KMS-11 (cell line): ENCODE results near the gene MUTYH.

Experiments
- H2AFZ ChIP-seq: fragments of 200-600 bp; sonication (generic); 2 replicates; pipeline ENCODE4 v1.6.1; 2016; ENCODE audit warnings: antibody characterized with exemption, mixed run types, low read depth
- H3K27ac ChIP-seq: fragments of 200-600 bp; sonication (generic); 2 replicates; pipeline ENCODE4 v1.6.1; 2016; ENCODE audit warnings: mild to moderate bottlenecking, mixed run types
- H3K27me3 ChIP-seq: fragments of 200-600 bp; sonication (generic); 2 replicates; pipeline ENCODE4 v1.6.1; 2017; ENCODE audit warnings: mild to moderate bottlenecking, low read depth, mixed run types, moderate library complexity; ENCODE audit not compliant: insufficient read depth
- H3K36me3 ChIP-seq: fragments of 200-600 bp; sonication (generic); 2 replicates; pipeline ENCODE4 v1.6.1; 2017; ENCODE audit warnings: mild to moderate bottlenecking, mixed run types; ENCODE audit not compliant: insufficient read depth
- H3K4me1 ChIP-seq: fragments of 200-600 bp; sonication (generic); 2 replicates; pipeline ENCODE4 v1.6.1; 2016; ENCODE audit warnings: mild to moderate bottlenecking, low read depth, mixed run types; ENCODE audit not compliant: poor library complexity, severe bottlenecking
- H3K4me2 ChIP-seq: fragments of 200-600 bp; sonication (generic); 2 replicates; pipeline ENCODE4 v1.7.0; 2016; ENCODE audit warnings: mild to moderate bottlenecking, mixed run types
- H3K4me3 ChIP-seq: fragments of 200-600 bp; sonication (generic); IDR thresholded peaks from 2 replicates; pipeline ENCODE4 v1.6.1; 2017; ENCODE audit warnings: low read depth, low read length, mixed read lengths; ENCODE audit not compliant: insufficient read depth
- H3K79me2 ChIP-seq: fragments of 200-600 bp; sonication (generic); 2 replicates; pipeline ENCODE4 v1.6.1; 2016; ENCODE audit warnings: low read depth, mixed run types; ENCODE audit not compliant: insufficient read depth
- H3K9ac ChIP-seq: fragments of 200-600 bp; sonication (generic); 2 replicates; pipeline ENCODE4 v1.6.1; 2016; ENCODE audit warnings: mild to moderate bottlenecking, mixed run types
- H4K20me1 ChIP-seq: fragments of 200-600 bp; sonication (generic); 2 replicates; pipeline ENCODE4 v1.6.1; 2016; ENCODE audit warnings: mild to moderate bottlenecking, mixed run types; ENCODE audit not compliant: insufficient read depth
- TF ChIP-seq, protein P1 (sequence below): fragments of 200-600 bp; sonication (generic); conservative IDR thresholded peaks from 2 replicates; pipeline ENCODE4 v1.6.1; 2017; ENCODE audit warnings: low read depth, mild to moderate bottlenecking, antibody characterized with exemption, low read length, moderate library complexity, mixed read lengths

Gene MUTYH

DNA sequence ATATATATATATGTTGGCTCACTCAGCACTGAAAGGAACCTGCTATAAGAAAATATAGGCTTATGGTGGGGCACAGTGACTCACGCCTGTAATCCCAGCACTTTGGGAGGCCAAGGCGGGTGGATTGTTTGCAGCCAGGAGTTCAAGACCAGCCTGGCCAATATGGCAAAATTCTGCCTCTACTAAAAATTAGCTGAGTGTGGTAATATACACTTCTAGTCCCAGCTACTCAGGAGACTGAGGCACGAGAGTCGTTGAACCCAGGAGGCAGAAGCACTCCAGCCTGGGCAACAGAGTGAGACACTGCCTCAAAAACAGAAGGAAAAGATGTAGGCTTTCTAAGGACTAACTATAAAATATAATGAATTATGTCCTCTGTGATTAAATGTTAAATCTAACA, 14.6 kb upstream of the MUTYH start:
- TF ChIP-seq, protein P1, sequence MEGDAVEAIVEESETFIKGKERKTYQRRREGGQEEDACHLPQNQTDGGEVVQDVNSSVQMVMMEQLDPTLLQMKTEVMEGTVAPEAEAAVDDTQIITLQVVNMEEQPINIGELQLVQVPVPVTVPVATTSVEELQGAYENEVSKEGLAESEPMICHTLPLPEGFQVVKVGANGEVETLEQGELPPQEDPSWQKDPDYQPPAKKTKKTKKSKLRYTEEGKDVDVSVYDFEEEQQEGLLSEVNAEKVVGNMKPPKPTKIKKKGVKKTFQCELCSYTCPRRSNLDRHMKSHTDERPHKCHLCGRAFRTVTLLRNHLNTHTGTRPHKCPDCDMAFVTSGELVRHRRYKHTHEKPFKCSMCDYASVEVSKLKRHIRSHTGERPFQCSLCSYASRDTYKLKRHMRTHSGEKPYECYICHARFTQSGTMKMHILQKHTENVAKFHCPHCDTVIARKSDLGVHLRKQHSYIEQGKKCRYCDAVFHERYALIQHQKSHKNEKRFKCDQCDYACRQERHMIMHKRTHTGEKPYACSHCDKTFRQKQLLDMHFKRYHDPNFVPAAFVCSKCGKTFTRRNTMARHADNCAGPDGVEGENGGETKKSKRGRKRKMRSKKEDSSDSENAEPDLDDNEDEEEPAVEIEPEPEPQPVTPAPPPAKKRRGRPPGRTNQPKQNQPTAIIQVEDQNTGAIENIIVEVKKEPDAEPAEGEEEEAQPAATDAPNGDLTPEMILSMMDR, result no peak
- H3K4me2 ChIP-seq, result no peak overlapping the region
- H3K36me3 ChIP-seq, result no peaks in the 10 kb centered on the region
- H3K27ac ChIP-seq, result no peak overlapping the region
- no peaks in the 10 kb centered on the region for H3K79me2 ChIP-seq
- H2AFZ ChIP-seq, result no peak overlapping the region
- no peak overlapping the region for H3K4me3 ChIP-seq
- H3K27me3 ChIP-seq, result no peaks in the 10 kb centered on the region
- no peak overlapping the region for H3K9ac ChIP-seq
- peaks cover 5% of the 10 kb centered on the region for H3K4me1 ChIP-seq
- H4K20me1 ChIP-seq, result no peaks in the 10 kb centered on the region

DNA sequence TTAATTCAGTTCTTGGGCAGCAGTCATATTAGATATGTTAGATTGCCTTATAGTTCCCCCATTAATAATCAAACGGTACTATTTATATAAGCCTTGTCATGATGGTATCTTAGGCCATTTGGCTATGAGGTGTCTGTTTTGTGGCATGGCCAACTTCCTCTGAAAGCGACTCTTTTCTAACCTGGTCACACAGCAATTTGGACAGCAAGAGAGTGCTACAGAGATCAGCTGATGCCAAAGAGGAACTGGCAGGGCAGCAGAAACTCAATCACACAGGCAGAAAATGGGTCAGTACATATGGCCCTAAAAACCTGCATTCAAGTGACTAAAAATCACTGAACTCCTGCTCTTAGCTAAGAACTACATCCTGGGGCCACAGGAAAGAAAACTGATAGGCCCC, 13.4 kb upstream of the MUTYH start:
- H2AFZ ChIP-seq, result no peak overlapping the region
- no peaks in the 10 kb centered on the region for H3K36me3 ChIP-seq
- H3K4me2 ChIP-seq, result no peak overlapping the region
- TF ChIP-seq, protein P1, result no peak
- H3K27ac ChIP-seq, result no peak overlapping the region
- H4K20me1 ChIP-seq, result no peaks in the 10 kb centered on the region
- peaks cover 17% of the 10 kb centered on the region for H3K4me1 ChIP-seq
- no peaks in the 10 kb centered on the region for H3K79me2 ChIP-seq
- no peak overlapping the region for H3K9ac ChIP-seq
- H3K27me3 ChIP-seq, result no peaks in the 10 kb centered on the region
- no peak overlapping the region for H3K4me3 ChIP-seq

DNA sequence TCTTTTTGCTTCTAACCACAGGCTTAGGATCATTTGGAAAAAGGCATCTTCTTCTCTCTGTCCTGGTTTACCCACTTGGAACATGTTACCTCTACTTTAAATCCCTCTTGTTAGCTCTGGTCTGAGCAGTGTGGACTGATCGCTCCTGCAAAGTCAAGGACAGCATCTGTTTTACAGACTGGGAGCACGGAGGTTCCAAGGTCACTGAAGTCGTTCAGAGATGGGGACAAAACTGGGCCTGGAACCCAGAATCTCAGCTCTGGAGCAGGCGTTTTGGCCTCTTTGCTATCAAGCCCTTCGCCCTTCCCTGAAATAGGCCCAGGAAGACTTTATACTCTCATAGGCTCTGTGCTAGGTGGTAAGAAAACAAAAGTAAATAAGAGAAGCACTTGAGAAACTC, 11.3 kb upstream of the MUTYH start:
- Histone ChIP-seq H4K20me1 (no peaks in the 10 kb centered on the region), H3K27me3 (no peaks in the 10 kb centered on the region), H3K27ac (no peak overlapping the region), H3K9ac (no peak overlapping the region), H3K4me2 (no peak overlapping the region), H2AFZ (no peak overlapping the region), H3K4me3 (no peak overlapping the region), H3K79me2 (no peaks in the 10 kb centered on the region), H3K4me1 (peaks cover 18% of the 10 kb centered on the region), H3K36me3 (no peaks in the 10 kb centered on the region)
- TF ChIP-seq, protein P1, result no peak

DNA sequence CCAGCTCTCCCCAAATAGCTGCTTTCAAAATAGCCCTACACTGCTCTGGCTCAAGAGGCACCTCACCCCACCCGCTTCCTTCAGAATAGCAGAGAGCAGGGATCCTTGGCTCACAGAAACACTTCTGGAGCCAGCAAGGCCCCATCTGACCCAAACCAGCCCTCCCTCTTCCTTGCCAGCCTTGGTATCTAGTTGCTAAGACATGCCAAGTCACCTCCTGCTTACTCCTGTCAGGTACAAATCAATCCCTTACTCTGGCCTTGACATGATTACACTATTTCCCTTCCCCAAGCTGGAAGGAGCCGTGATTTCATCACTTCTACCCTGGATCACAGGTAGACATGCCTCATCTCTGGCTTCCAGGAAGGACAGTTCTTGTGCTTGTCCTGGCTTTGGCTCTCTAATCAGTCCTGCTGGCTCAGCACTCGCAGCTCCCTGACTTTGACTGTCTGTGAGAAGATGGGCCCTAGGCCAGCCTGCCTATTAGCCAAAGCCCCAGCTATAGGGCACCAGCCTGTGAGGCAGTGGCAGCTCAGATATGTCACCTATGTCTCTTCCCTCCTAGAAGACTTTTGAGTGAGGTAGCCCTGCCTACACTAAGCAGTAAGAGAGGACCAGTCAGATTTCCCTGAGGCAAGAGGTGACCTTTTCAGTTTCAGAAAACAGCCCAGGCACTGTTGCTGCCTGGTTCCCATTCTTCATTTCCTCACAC, 8.9 kb upstream of the MUTYH start:
- Histone ChIP-seq H3K4me1 (peaks cover 18% of the 10 kb centered on the region), H4K20me1 (no peaks in the 10 kb centered on the region), H3K27me3 (no peaks in the 10 kb centered on the region), H2AFZ (no peak overlapping the region; the same call in 1 of the 2 replicates), H3K79me2 (no peaks in the 10 kb centered on the region), H3K4me3 (no peak overlapping the region), H3K36me3 (no peaks in the 10 kb centered on the region), H3K27ac (peak overlapping the region; percentile 34; the same call in 1 of the 2 replicates), H3K9ac (no peak overlapping the region), H3K4me2 (0 out of 2 replicates have a peak overlapping the region, but pooled peaks have one; percentile 27)
- TF ChIP-seq, protein P1, result no peak
